Keratinocyte (primary cell): ENCODE data around the gene GINS1. TPM values are rescaled to one million over a fixed set of nuclear protein-coding genes. Genes with fewer than 3 reads are reported as not detected.

Source experiments
- DNase-seq: peaks from one replicate; pipeline ENCODE4 v3.0.0-alpha.2; 2011; ENCODE audit warnings: low read depth, missing footprints, low spot score
- FAIRE-seq: peaks from 2 replicates; lab custom pipeline; 2011; peaks lifted over from hg19 to GRCh38; lab: Jason Lieb, UNC
- H2AFZ ChIP-seq: 2 replicates; pipeline ENCODE4 v1.6.0; 2012; ENCODE audit warnings: low read length, control low read depth, inconsistent platforms; ENCODE audit not compliant: control insufficient read depth
- H3K27ac ChIP-seq: 2 replicates; pipeline ENCODE4 v1.5.1; 2011; ENCODE audit warnings: low read length; ENCODE audit not compliant: control insufficient read depth, insufficient read depth
- H3K27me3 ChIP-seq: 3 replicates; pipeline ENCODE4 v1.6.0; 2011; ENCODE audit warnings: low read length; ENCODE audit not compliant: control insufficient read depth, insufficient read depth; ENCODE audit errors: extremely low read depth
- H3K36me3 ChIP-seq, 2 experiments: 2 replicates in 1 of 2; 3 replicates in 1 of 2; pipeline ENCODE4 v1.5.1; 2011; ENCODE audit warnings: low read length in 2 of 2, mild to moderate bottlenecking in 1 of 2; ENCODE audit not compliant: control insufficient read depth in 2 of 2, insufficient read depth in 2 of 2; ENCODE audit errors: extremely low read depth in 1 of 2
- H3K4me1 ChIP-seq: 3 replicates; pipeline ENCODE4 v1.5.1; 2011; ENCODE audit warnings: low read length; ENCODE audit not compliant: control insufficient read depth, insufficient read depth; ENCODE audit errors: extremely low read depth
- H3K4me2 ChIP-seq: 3 replicates; pipeline ENCODE4 v1.6.0; 2011; ENCODE audit warnings: low read depth, low read length; ENCODE audit not compliant: control insufficient read depth, insufficient read depth; ENCODE audit errors: extremely low read depth
- H3K4me3 ChIP-seq, 3 experiments: fragments of 200-600 bp in 1 of 3; sonication (generic) in 1 of 3; 2 replicates in 2 of 3; 3 replicates in 1 of 3; pipeline ENCODE4 v1.5.1; 2011 to 2016; ENCODE audit warnings: low read length in 3 of 3, mild to moderate bottlenecking in 3 of 3, control low read depth in 2 of 3, inconsistent platforms in 1 of 3, low read depth in 1 of 3, mixed read lengths in 1 of 3, mixed run types in 1 of 3, moderate library complexity in 1 of 3; ENCODE audit not compliant: control insufficient read depth in 2 of 3, insufficient read depth in 2 of 3; ENCODE audit errors: extremely low read depth in 1 of 3
- H3K79me2 ChIP-seq: 2 replicates; pipeline ENCODE4 v1.6.0; 2012; ENCODE audit warnings: low read length; ENCODE audit not compliant: control insufficient read depth, insufficient read depth
- H3K9ac ChIP-seq: 3 replicates; pipeline ENCODE4 v1.6.0; 2011; ENCODE audit warnings: low read length; ENCODE audit not compliant: control insufficient read depth, insufficient read depth; ENCODE audit errors: extremely low read depth
- H3K9me1 ChIP-seq: 3 replicates; pipeline ENCODE4 v1.6.0; 2011; ENCODE audit warnings: low read length; ENCODE audit not compliant: control insufficient read depth, insufficient read depth; ENCODE audit errors: extremely low read depth
- H3K9me3 ChIP-seq: 2 replicates; pipeline ENCODE4 v1.5.1; 2012; ENCODE audit warnings: low read depth, low read length; ENCODE audit not compliant: control insufficient read depth
- H4K20me1 ChIP-seq: 3 replicates; pipeline ENCODE4 v1.6.0; 2011; ENCODE audit warnings: low read length; ENCODE audit not compliant: control insufficient read depth, insufficient read depth; ENCODE audit errors: extremely low read depth
- CTCF ChIP-seq, 3 experiments: IDR thresholded peaks in 1 of 3; conservative IDR thresholded peaks in 1 of 3; optimal IDR thresholded peaks in 1 of 3; 2 replicates in 2 of 3; 3 replicates in 1 of 3; pipeline versions ENCODE3 to v1.5.1; 2011; ENCODE audit warnings: low read length in 3 of 3, mild to moderate bottlenecking in 3 of 3, moderate library complexity in 2 of 3, control low read depth in 1 of 3, inconsistent platforms in 1 of 3; ENCODE audit not compliant: insufficient read depth in 2 of 3; ENCODE audit errors: extremely low read depth in 1 of 3
- EZH2 ChIP-seq: IDR thresholded peaks from one replicate; pipeline ENCODE4 v1.6.1; 2012; ENCODE audit warnings: inconsistent platforms, mild to moderate bottlenecking, low read length, moderate library complexity
- dilution Hi-C: fragments of 300-500 bp; cut with MboI; formaldehyde crosslinking; loops from one replicate; pipeline ENCODE4 v1.7.0; 2020; ENCODE audit warnings: low sequenced_read_pairs; ENCODE audit not compliant: extremely low pct_ligation_motif_present
- polyA plus RNA-seq, 5 experiments: library from polyadenylated mRNA; depleted of rRNA in 3 of 5; stranded (reverse) in 3 of 5; stranded (forward) in 1 of 5; unstranded in 1 of 5; fragments of >200 nt; gene quantifications; 1 replicate in 1 of 5; 2 replicates in 3 of 5; 3 replicates in 1 of 5; pipeline versions ENCODE4 v1.2.1 to v1.2.3, GENCODE V29; 2011 to 2012; ENCODE audit warnings: missing spikeins in 2 of 5, low read depth in 1 of 5, low replicate concordance in 1 of 5

Gene GINS1
- polyA plus RNA-seq, 1 donor (not counting 4 experiments of a cell fraction or from before 2014, with no cell fraction given), result 12.5 TPM

- Histone ChIP-seq H3K4me3 (no peak overlapping the region), H3K9me3 (no peaks in the 10 kb centered on the region), H2AFZ (no peak overlapping the region), H3K27ac (no peak overlapping the region), H3K36me3 (no peaks in the 10 kb centered on the region), H3K9ac (no peak overlapping the region), H3K4me1 (no peaks in the 10 kb centered on the region), H3K79me2 (peaks cover 38% of the 10 kb centered on the region), H4K20me1 (no peaks in the 10 kb centered on the region), H3K27me3 (no peaks in the 10 kb centered on the region), H3K4me2 (no peak overlapping the region), H3K9me1 (no peaks in the 10 kb centered on the region)
- no peak for DNase-seq
- FAIRE-seq, result no peak
- TF ChIP-seq CTCF (optimal IDR thresholded peaks at IDR 0.05 in 1 of 3, IDR thresholded peaks at IDR 0.05 in 1 of 3, conservative IDR thresholded peaks at IDR 0.05 in 1 of 3; ENCODE audit: extremely low read depth in 1 of 3, insufficient read depth in 2 of 3, low read length in 3 of 3) (no peak), EZH2 (no peak)
- dilution Hi-C loops, result no loop called here
These were observed 24.6 kb upstream of the GINS1 start for GRCh38 chr20:25382704-25383370.

- H3K79me2 ChIP-seq, result peaks cover 30% of the 10 kb centered on the region
- TF ChIP-seq EZH2 (no peak), CTCF (optimal IDR thresholded peaks at IDR 0.05 in 1 of 3, IDR thresholded peaks at IDR 0.05 in 1 of 3, conservative IDR thresholded peaks at IDR 0.05 in 1 of 3; ENCODE audit: extremely low read depth in 1 of 3, insufficient read depth in 2 of 3, low read length in 3 of 3) (no peak)
- dilution Hi-C loops, result no loop called here
- no peaks in the 10 kb centered on the region for H4K20me1 ChIP-seq
- H3K36me3 ChIP-seq, result no peaks in the 10 kb centered on the region
- H2AFZ ChIP-seq, result peak overlapping the region; percentile 86
- H3K9me1 ChIP-seq, result no peaks in the 10 kb centered on the region
- no peak for DNase-seq
- peak overlapping the region; percentile 87 for H3K4me2 ChIP-seq
- peak overlapping the region; percentile 78 to 87 (median 84) for H3K4me3 ChIP-seq
- H3K27me3 ChIP-seq, result no peaks in the 10 kb centered on the region
- H3K9me3 ChIP-seq, result no peaks in the 10 kb centered on the region
- H3K9ac ChIP-seq, result peak overlapping the region; percentile 79
- FAIRE-seq, result peak; percentile 49
- H3K27ac ChIP-seq, result peak overlapping the region; percentile 38
- peaks cover 9% of the 10 kb centered on the region for H3K4me1 ChIP-seq
These were observed 18.0 kb upstream of the GINS1 start for GRCh38 chr20:25389401-25389857.
